IPS-18c (cell line): ENCODE measurements around the gene QSOX1.

Source experiments
- H3K4me3 ChIP-seq: 2 replicates; pipeline ENCODE4 v1.7.0; 2013; ENCODE audit warnings: low read depth, mild to moderate bottlenecking, low read length, moderate library complexity; ENCODE audit not compliant: insufficient read depth
- H3K9me3 ChIP-seq: one replicate; pipeline ENCODE4 v1.6.1; 2013; ENCODE audit warnings: mild to moderate bottlenecking, low read length, moderate library complexity; ENCODE audit not compliant: control insufficient read depth, insufficient read depth

QSOX1 gene

GRCh38 chr1:180141381-180141934, 13.2 kb upstream of the QSOX1 start:
- no peak overlapping the region for H3K4me3 ChIP-seq
- no peaks in the 10 kb centered on the region for H3K9me3 ChIP-seq

GRCh38 chr1:180143359-180143758, 11.3 kb upstream of the QSOX1 start:
- H3K4me3 ChIP-seq: no peak overlapping the region
- no peaks in the 10 kb centered on the region for H3K9me3 ChIP-seq

- H3K9me3 ChIP-seq: no peaks in the 10 kb centered on the region
- H3K4me3 ChIP-seq: no peak overlapping the region
Observed at GRCh38 chr1:180144659-180145357, 9.9 kb upstream of the QSOX1 start.

- Histone ChIP-seq H3K4me3 (no peak overlapping the region), H3K9me3 (no peaks in the 10 kb centered on the region)
Observed at GRCh38 chr1:180145446-180145845, 9.2 kb upstream of the QSOX1 start.

- Histone ChIP-seq H3K4me3 (no peak overlapping the region), H3K9me3 (no peaks in the 10 kb centered on the region)
Observed at GRCh38 chr1:180150982-180151381, 3.7 kb upstream of the QSOX1 start.

- Histone ChIP-seq H3K9me3 (no peaks in the 10 kb centered on the region), H3K4me3 (no peak overlapping the region)
Observed at GRCh38 chr1:180151508-180151907, 3.2 kb upstream of the QSOX1 start.

GRCh38 chr1:180152588-180152987, 2.1 kb upstream of the QSOX1 start:
- no peak overlapping the region for H3K4me3 ChIP-seq
- no peaks in the 10 kb centered on the region for H3K9me3 ChIP-seq

- Histone ChIP-seq H3K9me3 (no peaks in the 10 kb centered on the region), H3K4me3 (no peak overlapping the region)
Observed at GRCh38 chr1:180153032-180153431, 1.6 kb upstream of the QSOX1 start.

GRCh38 chr1:180154003-180154324, 705 bp upstream of the QSOX1 start:
- no peaks in the 10 kb centered on the region for H3K9me3 ChIP-seq
- H3K4me3 ChIP-seq: peak overlapping the region; percentile 89

GRCh38 chr1:180155182-180155682, 563 bp downstream of the QSOX1 start:
- Histone ChIP-seq H3K9me3 (no peaks in the 10 kb centered on the region), H3K4me3 (peak overlapping the region; percentile 89)

- no peak overlapping the region; the same call in 1 of the 2 replicates for H3K4me3 ChIP-seq
- no peaks in the 10 kb centered on the region for H3K9me3 ChIP-seq
Observed at GRCh38 chr1:180156201-180156600, 1.5 kb downstream of the QSOX1 start.

GRCh38 chr1:180156631-180157091, 2.0 kb downstream of the QSOX1 start:
- Histone ChIP-seq H3K9me3 (no peaks in the 10 kb centered on the region), H3K4me3 (no peak overlapping the region)

GRCh38 chr1:180157108-180157507, 2.4 kb downstream of the QSOX1 start:
- no peak overlapping the region for H3K4me3 ChIP-seq

GRCh38 chr1:180157576-180158057, 2.9 kb downstream of the QSOX1 start:
- no peak overlapping the region for H3K4me3 ChIP-seq
- H3K9me3 ChIP-seq: no peaks in the 10 kb centered on the region

More at GRCh38 chr1:180157108-180157507, 2.4 kb downstream of the QSOX1 start:
- no peaks in the 10 kb centered on the region for H3K9me3 ChIP-seq

GRCh38 chr1:180158149-180159147, 3.8 kb downstream of the QSOX1 start:
- Histone ChIP-seq H3K9me3 (no peaks in the 10 kb centered on the region), H3K4me3 (no peak overlapping the region)

GRCh38 chr1:180160357-180160756, 5.7 kb downstream of the QSOX1 start:
- Histone ChIP-seq H3K9me3 (no peaks in the 10 kb centered on the region), H3K4me3 (no peak overlapping the region)

GRCh38 chr1:180163041-180163440, 8.4 kb downstream of the QSOX1 start:
- Histone ChIP-seq H3K9me3 (no peaks in the 10 kb centered on the region), H3K4me3 (no peak overlapping the region)
